Suprapubic skin (tissue), 4 donors: Measurements from ENCODE around the gene IGFBP7.

ENCODE experiments used
- CTCF ChIP-seq, 2 donors: fragments of 200-600 bp in 1 of 2; fragments of 450-650 bp in 1 of 2; sonication (generic) in 1 of 2; IDR thresholded peaks; one replicate each; pipeline ENCODE4 v1.5.1; 2016 to 2019; ENCODE audit warnings: antibody characterized with exemption in 2 of 2, mild to moderate bottlenecking in 1 of 2, moderate library complexity in 1 of 2
- EP300 ChIP-seq: sonication (generic); formaldehyde crosslinking; IDR thresholded peaks from one replicate; pipeline ENCODE4 v1.6.1; 2017; ENCODE audit warnings: antibody characterized with exemption
- POLR2A ChIP-seq, 2 donors: fragments of 450-650 bp; IDR thresholded peaks; one replicate each; pipeline ENCODE4 v1.6.1; 2017; ENCODE audit warnings: antibody characterized with exemption in 2 of 2, mild to moderate bottlenecking in 2 of 2, moderate library complexity in 2 of 2
- POLR2AphosphoS5 ChIP-seq, 3 donors: sonication (generic); formaldehyde crosslinking; IDR thresholded peaks; one replicate each; pipeline ENCODE4 v1.6.1; 2017; ENCODE audit warnings: antibody characterized with exemption in 3 of 3

GRCh38 chr4:57095245-57095644, 14.9 kb downstream of the IGFBP7 start:
- TF ChIP-seq CTCF (IDR thresholded peaks at IDR 0.05): no peak
- no peak for TF ChIP-seq POLR2A (IDR thresholded peaks at IDR 0.05)
- TF ChIP-seq EP300: no peak
- no peak for TF ChIP-seq POLR2AphosphoS5 (IDR thresholded peaks at IDR 0.05)
